ENCODE results near the gene HTR1E.
"Not testable (repeated sequence)": the region's sequence is repeated elsewhere in the genome, so short reads cannot be mapped to it uniquely, and the experiment has no call there.

Gene HTR1E

GRCh38 chr6:87002391-87002790, 65.1 kb downstream of the HTR1E start:
- not testable (repeated sequence) for H3K4me1 ChIP-seq (ENCODE audit: control insufficient read depth, insufficient read depth, low read depth, low read length); H3K9ac ChIP-seq (ENCODE audit: low read length); H3K14ac ChIP-seq (ENCODE audit: low read length in 2 of 2); H3K36me3 ChIP-seq (ENCODE audit: control insufficient read depth in 1 of 2, insufficient read depth in 2 of 2, low read depth in 1 of 2, low read length in 2 of 2); H2BK12ac ChIP-seq (ENCODE audit: low read length in 2 of 2); H3K18ac ChIP-seq (ENCODE audit: low read depth in 1 of 2, low read length in 2 of 2); H3K27ac ChIP-seq (ENCODE audit: low read length, poor library complexity, severe bottlenecking); H2BK5ac ChIP-seq (ENCODE audit: low read depth, low read length, poor library complexity, severe bottlenecking); H3K79me1 ChIP-seq (replicated peaks; ENCODE audit: low read length, poor library complexity, severe bottlenecking); H3K4me2 ChIP-seq (ENCODE audit: low read length, poor library complexity, severe bottlenecking); H3K4ac ChIP-seq (ENCODE audit: low read depth in 1 of 2, low read length in 2 of 2); H4K91ac ChIP-seq (ENCODE audit: low read length); DNase-seq; H2BK15ac ChIP-seq (ENCODE audit: low read depth, poor library complexity, severe bottlenecking); H2BK120ac ChIP-seq (ENCODE audit: low read depth, low read length); H3K9me3 ChIP-seq (ENCODE audit: control insufficient read depth, low read length); H2AFZ ChIP-seq (ENCODE audit: low read depth, low read length); H3K23ac ChIP-seq (ENCODE audit: low read length in 2 of 2); H4K8ac ChIP-seq (ENCODE audit: low read length); H2AK5ac ChIP-seq (ENCODE audit: low read length, severe bottlenecking); H3K27me3 ChIP-seq (ENCODE audit: control insufficient read depth in 1 of 2, insufficient read depth in 1 of 2, low read length in 2 of 2); H3K4me3 ChIP-seq (ENCODE audit: insufficient read depth in 1 of 2, low read depth in 1 of 2, low read length in 2 of 2)
- 87% methylated on average over 3 of the region's 4 CpGs for WGBS

DNA sequence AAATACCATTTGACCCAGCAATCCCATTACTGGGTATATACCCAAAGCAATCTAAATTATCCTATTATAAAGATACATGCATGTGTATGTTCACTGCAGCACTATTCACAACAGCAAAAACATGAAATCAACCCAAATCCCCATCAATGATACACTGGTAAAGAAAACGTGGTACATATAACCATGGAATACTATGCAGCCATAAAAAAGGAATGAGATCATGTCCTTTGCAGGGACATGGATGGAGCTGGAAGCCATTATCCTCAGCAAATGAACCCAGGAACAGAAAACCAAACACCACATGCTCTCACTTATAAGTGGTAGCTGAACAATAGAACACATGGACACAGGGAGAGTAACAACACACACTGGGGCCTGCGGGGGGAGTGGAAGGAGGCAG, 69.2 kb downstream of the HTR1E start:
- H3K9ac ChIP-seq (ENCODE audit: low read length); H3K14ac ChIP-seq (ENCODE audit: low read length in 2 of 2); H3K27ac ChIP-seq (ENCODE audit: low read length, poor library complexity, severe bottlenecking); H3K36me3 ChIP-seq (ENCODE audit: control insufficient read depth in 1 of 2, insufficient read depth in 2 of 2, low read depth in 1 of 2, low read length in 2 of 2); H3K79me1 ChIP-seq (replicated peaks; ENCODE audit: low read length, poor library complexity, severe bottlenecking); H2BK5ac ChIP-seq (ENCODE audit: low read depth, low read length, poor library complexity, severe bottlenecking); H2AFZ ChIP-seq (ENCODE audit: low read depth, low read length); H3K4me1 ChIP-seq (ENCODE audit: control insufficient read depth, insufficient read depth, low read depth, low read length); H3K4ac ChIP-seq (ENCODE audit: low read depth in 1 of 2, low read length in 2 of 2); H3K27me3 ChIP-seq (ENCODE audit: control insufficient read depth in 1 of 2, insufficient read depth in 1 of 2, low read length in 2 of 2); H2BK12ac ChIP-seq (ENCODE audit: low read length in 2 of 2); DNase-seq; H3K18ac ChIP-seq (ENCODE audit: low read depth in 1 of 2, low read length in 2 of 2); H4K8ac ChIP-seq (ENCODE audit: low read length); H3K9me3 ChIP-seq (ENCODE audit: control insufficient read depth, low read length); H2BK15ac ChIP-seq (ENCODE audit: low read depth, poor library complexity, severe bottlenecking); H4K91ac ChIP-seq (ENCODE audit: low read length); H3K4me3 ChIP-seq (ENCODE audit: insufficient read depth in 1 of 2, low read depth in 1 of 2, low read length in 2 of 2); H3K4me2 ChIP-seq (ENCODE audit: low read length, poor library complexity, severe bottlenecking); H2AK5ac ChIP-seq (ENCODE audit: low read length, severe bottlenecking); H2BK120ac ChIP-seq (ENCODE audit: low read depth, low read length); H3K23ac ChIP-seq (ENCODE audit: low read length in 2 of 2): not testable (repeated sequence)
- 80% methylated on average over 2 of the region's 2 CpGs for WGBS

GRCh38 chr6:87009581-87009980, 72.3 kb downstream of the HTR1E start:
- not testable (repeated sequence) for H4K91ac ChIP-seq (ENCODE audit: low read length); H2BK120ac ChIP-seq (ENCODE audit: low read depth, low read length); H3K27me3 ChIP-seq (ENCODE audit: control insufficient read depth in 1 of 2, insufficient read depth in 1 of 2, low read length in 2 of 2); H2AK5ac ChIP-seq (ENCODE audit: low read length, severe bottlenecking); H3K79me1 ChIP-seq (replicated peaks; ENCODE audit: low read length, poor library complexity, severe bottlenecking); H2AFZ ChIP-seq (ENCODE audit: low read depth, low read length); H3K4me1 ChIP-seq (ENCODE audit: control insufficient read depth, insufficient read depth, low read depth, low read length); H3K18ac ChIP-seq (ENCODE audit: low read depth in 1 of 2, low read length in 2 of 2); H2BK5ac ChIP-seq (ENCODE audit: low read depth, low read length, poor library complexity, severe bottlenecking); DNase-seq; H3K14ac ChIP-seq (ENCODE audit: low read length in 2 of 2); H3K4me2 ChIP-seq (ENCODE audit: low read length, poor library complexity, severe bottlenecking); H2BK12ac ChIP-seq (ENCODE audit: low read length in 2 of 2); H3K9ac ChIP-seq (ENCODE audit: low read length); H2BK15ac ChIP-seq (ENCODE audit: low read depth, poor library complexity, severe bottlenecking); H3K4ac ChIP-seq (ENCODE audit: low read depth in 1 of 2, low read length in 2 of 2); H4K8ac ChIP-seq (ENCODE audit: low read length); H3K23ac ChIP-seq (ENCODE audit: low read length in 2 of 2); H3K27ac ChIP-seq (ENCODE audit: low read length, poor library complexity, severe bottlenecking); H3K4me3 ChIP-seq (ENCODE audit: insufficient read depth in 1 of 2, low read depth in 1 of 2, low read length in 2 of 2); H3K36me3 ChIP-seq (ENCODE audit: control insufficient read depth in 1 of 2, insufficient read depth in 2 of 2, low read depth in 1 of 2, low read length in 2 of 2); H3K9me3 ChIP-seq (ENCODE audit: control insufficient read depth, low read length)
- no CpG with 5 or more reads among the region's 34 CpGs for WGBS

DNA sequence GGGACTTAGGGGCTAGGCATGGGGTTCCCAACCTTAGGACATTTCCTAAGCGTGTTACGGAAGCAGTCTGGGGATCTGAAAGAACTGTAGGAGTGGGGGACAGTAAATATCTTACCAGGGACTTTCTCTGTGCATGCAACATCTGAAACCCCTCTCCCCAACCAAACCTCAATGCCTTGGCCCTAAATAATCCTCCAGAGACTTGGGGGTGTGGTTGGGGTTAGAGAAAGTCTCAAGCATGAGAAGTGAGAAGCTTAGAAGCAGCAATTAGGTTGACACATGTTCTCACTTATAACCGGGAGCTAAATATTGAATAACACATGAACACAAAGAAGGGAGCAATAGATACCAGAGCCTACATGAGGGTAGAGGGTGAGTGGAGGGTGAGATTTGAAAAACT, 74.7 kb downstream of the HTR1E start:
- 70% methylated on average over 2 of the region's 3 CpGs for WGBS
- Histone ChIP-seq H3K4me1 (ENCODE audit: control insufficient read depth, insufficient read depth, low read depth, low read length) (no peaks in the 10 kb centered on the region), H2BK15ac (ENCODE audit: low read depth, poor library complexity, severe bottlenecking) (no peak overlapping the region), H4K91ac (ENCODE audit: low read length) (no peak overlapping the region), H2BK120ac (ENCODE audit: low read depth, low read length) (no peak overlapping the region), H3K23ac (ENCODE audit: low read length in 2 of 2) (no peak overlapping the region), H3K36me3 (ENCODE audit: control insufficient read depth in 1 of 2, insufficient read depth in 2 of 2, low read depth in 1 of 2, low read length in 2 of 2) (no peaks in the 10 kb centered on the region), H2BK12ac (ENCODE audit: low read length in 2 of 2) (no peak overlapping the region), H2AFZ (ENCODE audit: low read depth, low read length) (no peak overlapping the region), H3K9me3 (ENCODE audit: control insufficient read depth, low read length) (peaks cover 6% of the 10 kb centered on the region), H3K4ac (ENCODE audit: low read depth in 1 of 2, low read length in 2 of 2) (no peak overlapping the region), H3K18ac (ENCODE audit: low read depth in 1 of 2, low read length in 2 of 2) (no peak overlapping the region), H3K79me1 (replicated peaks; ENCODE audit: low read length, poor library complexity, severe bottlenecking) (no peaks in the 10 kb centered on the region), H3K27me3 (ENCODE audit: control insufficient read depth in 1 of 2, insufficient read depth in 1 of 2, low read length in 2 of 2) (no peaks in the 10 kb centered on the region), H2AK5ac (ENCODE audit: low read length, severe bottlenecking) (no peak overlapping the region), H3K4me3 (ENCODE audit: insufficient read depth in 1 of 2, low read depth in 1 of 2, low read length in 2 of 2) (no peak overlapping the region), H3K14ac (ENCODE audit: low read length in 2 of 2) (no peak overlapping the region), H3K27ac (ENCODE audit: low read length, poor library complexity, severe bottlenecking) (no peak overlapping the region), H4K8ac (ENCODE audit: low read length) (no peak overlapping the region), H2BK5ac (ENCODE audit: low read depth, low read length, poor library complexity, severe bottlenecking) (no peak overlapping the region), H3K9ac (ENCODE audit: low read length) (no peak overlapping the region), H3K4me2 (ENCODE audit: low read length, poor library complexity, severe bottlenecking) (no peak overlapping the region)
- DNase-seq = no peak

Measured in mesenchymal stem cell (in vitro differentiated cells and primary cell).